ENCODE results near the gene RGS6. TPM values are rescaled to one million over a fixed set of nuclear protein-coding genes. Genes with fewer than 3 reads are reported as not detected.
"Not testable (repeated sequence)": the region's sequence is repeated elsewhere in the genome, so short reads cannot be mapped to it uniquely, and the experiment has no call there.

Gene RGS6
- 1.1 TPM for total RNA-seq

GRCh38 chr14:71932229-71932981 is at the start of gene RGS6:
Gene RGS6 (plus strand): TSS chr14:71932429.
- DNase-seq (ENCODE audit: low spot score), result no peak

DNA sequence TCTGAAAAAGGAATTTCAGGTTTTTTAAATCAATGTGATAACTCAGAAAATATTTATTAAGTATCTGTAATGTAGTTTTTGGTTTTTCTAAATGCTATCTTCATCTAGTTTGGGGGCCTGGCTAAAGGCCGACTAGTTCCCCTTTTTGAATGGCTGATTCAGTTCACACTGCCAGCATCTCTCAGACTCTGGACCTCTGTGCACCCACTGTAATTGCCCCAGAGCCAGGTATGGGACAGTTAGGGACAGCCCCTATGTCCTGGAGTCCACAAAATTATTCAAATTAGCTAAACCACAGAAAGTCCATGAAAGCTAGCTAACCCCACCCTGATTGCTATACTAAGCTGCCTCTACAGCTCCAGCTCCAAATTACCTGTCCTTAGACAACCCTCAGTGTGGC is 49.1 kb upstream of the RGS6 start:
- DNase-seq (ENCODE audit: low spot score), result no peak

DNA sequence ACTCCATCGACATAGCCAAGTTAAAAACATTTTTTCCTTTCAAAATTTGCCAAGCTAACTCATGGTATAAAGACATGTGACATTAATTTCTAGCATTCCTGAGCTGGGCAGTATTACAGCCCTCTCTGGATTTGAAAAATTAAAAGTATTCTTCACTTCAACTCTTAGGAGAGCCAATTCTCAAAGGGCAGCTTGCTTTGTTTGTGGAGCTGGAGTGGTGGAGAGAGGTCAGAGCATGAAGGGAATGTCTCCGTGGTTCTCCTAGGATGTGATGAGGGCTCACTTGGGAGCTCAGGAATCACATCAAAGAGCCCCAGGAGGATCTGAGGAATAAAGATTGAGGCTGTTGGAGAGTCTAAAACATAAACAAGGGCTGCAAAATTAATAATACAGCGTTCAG is 46.9 kb upstream of the RGS6 start:
- no peak for DNase-seq (ENCODE audit: low spot score)

- not testable (repeated sequence) for DNase-seq (ENCODE audit: low spot score)
These were observed 44.4 kb upstream of the RGS6 start for GRCh38 chr14:71887802-71888201.

GRCh38 chr14:71890541-71890940 is 41.7 kb upstream of the RGS6 start:
- no peak for DNase-seq (ENCODE audit: low spot score)

GRCh38 chr14:71891185-71891584 is 41.0 kb upstream of the RGS6 start:
- DNase-seq (ENCODE audit: low spot score), result no peak

DNA sequence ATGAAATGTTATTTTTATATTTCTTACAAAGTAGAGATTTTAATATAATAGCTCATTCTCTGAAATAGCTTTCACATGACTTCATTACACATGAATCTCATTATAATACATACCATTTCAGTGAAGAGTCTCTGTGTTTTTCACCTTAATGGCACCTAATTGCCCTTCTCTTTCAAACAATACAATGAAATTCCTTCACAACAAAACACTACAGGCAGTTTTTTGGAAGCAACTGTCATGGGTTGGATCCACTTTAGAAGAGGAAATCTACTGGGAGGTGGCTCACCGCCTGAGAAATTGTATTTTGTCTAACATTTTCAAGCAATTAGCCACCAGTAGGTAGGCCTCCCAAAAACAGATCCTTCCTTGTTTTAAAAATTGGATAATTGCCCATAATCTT is 40.3 kb upstream of the RGS6 start:
- DNase-seq (ENCODE audit: low spot score), result no peak

DNA sequence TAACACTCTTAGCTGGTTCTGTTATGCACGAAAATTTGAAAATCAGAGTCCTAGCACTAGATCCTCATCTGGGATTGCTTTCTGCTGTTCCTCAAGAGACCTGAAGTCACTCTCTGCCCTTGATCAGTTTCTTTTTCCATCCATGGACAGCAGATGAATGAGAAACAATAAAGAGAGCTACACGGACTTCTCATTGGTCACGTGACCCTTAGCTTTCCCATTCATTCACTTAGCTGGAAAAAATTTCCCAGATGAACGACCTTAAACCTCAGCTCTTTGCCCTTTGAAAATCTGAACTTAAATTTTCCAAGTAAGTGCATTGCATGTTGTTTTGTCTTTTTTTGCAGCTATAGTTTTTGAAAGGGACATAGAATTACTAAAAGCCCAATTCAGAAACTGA is 27.2 kb upstream of the RGS6 start:
- DNase-seq (ENCODE audit: low spot score), result no peak

- no peak for DNase-seq (ENCODE audit: low spot score)
These were observed 26.4 kb upstream of the RGS6 start for GRCh38 chr14:71905860-71906259.

DNA sequence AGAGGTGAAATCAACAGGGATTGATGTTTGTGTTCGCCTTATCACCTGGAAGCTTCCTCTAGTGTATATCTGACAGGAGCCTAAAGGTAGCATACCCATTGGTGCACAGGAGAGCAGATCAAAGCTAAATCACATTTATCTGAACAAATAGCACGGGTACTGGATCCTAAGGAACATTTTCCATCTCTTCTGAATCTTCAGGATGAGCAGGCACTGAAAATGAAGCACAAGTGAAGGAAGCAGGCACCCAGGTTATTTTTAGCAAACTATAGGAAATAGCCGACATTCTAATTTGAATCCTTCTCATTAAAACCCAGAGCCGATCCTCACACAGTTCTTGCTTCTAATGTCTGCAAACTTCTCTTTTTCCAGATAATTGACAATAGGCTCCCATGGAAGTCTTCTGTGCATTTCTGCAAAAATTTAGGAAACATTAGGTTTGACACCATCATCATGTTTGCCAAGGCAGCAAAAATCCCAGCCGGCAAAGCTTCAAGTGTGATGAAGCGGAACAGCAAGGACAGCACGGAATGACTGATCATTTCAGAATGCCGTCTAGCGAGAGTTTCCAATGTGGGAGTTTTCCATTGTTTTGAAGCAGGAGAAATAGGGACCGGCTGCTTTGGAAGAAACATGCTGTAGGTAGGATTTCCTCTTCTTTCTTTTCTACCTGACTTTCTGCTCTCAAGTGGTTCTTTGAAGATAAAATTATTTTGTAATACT is 24.3 kb upstream of the RGS6 start:
- no peak for DNase-seq (ENCODE audit: low spot score)

DNA sequence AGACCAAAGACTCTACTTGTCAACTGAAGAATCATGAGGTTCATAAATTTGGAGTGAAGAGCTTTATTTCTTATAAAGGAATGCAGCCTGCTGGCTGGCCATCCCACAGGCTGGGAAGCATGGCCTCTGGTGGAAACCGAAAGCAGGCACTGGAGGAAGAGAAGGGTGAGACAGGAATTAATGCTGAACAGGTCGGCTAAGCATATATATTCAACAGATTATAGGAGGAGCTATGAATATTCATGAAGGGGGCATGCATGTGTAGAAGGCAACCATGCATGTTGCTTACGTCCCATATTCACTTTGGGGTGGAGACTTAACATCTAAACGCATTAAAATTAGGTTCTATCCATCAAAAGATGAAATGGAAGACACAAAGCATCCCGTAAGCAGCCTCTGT is 20.6 kb upstream of the RGS6 start:
- DNase-seq (ENCODE audit: low spot score), result no peak

GRCh38 chr14:71913342-71913741 is 18.9 kb upstream of the RGS6 start:
- no peak for DNase-seq (ENCODE audit: low spot score)

DNA sequence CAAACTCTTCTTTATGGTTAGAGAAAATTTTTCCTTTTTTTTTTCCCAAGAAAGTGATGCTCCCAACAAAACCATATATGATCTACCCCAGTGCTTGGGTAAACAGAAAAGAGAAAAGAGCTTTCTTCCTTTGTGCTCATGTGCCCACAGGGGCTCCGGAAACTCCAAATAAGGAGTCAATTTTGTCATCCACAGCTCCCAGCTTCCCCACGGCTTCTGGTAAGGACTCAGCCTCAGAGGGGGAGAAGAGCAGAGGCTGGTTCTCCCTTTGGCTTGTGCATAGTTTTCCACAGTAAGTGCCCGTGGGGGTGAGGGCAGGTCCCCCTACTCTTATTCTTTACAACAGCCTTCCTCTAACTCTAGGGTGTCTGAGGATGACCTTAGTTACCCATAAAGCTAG is 13.3 kb upstream of the RGS6 start:
- no peak for DNase-seq (ENCODE audit: low spot score)

DNA sequence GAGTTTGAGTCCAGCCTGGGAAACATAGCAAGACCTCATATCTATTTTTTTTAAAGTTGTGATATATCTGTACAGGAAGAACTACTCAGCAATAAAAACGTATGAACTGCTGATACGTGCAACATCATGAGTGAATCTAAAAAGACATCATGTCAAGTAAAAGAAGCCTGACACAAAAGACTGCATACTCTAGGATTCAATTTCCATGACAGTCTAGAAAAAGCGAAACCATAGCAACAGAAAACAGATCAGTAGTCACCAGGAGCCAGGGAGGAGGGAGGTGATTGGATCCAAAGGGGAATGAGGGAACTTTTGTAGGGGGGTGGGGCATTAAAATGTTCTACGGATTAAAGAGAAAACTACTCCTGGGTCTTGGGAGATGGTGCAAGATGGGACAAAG is 8.7 kb upstream of the RGS6 start:
- no peak for DNase-seq (ENCODE audit: low spot score)

DNA sequence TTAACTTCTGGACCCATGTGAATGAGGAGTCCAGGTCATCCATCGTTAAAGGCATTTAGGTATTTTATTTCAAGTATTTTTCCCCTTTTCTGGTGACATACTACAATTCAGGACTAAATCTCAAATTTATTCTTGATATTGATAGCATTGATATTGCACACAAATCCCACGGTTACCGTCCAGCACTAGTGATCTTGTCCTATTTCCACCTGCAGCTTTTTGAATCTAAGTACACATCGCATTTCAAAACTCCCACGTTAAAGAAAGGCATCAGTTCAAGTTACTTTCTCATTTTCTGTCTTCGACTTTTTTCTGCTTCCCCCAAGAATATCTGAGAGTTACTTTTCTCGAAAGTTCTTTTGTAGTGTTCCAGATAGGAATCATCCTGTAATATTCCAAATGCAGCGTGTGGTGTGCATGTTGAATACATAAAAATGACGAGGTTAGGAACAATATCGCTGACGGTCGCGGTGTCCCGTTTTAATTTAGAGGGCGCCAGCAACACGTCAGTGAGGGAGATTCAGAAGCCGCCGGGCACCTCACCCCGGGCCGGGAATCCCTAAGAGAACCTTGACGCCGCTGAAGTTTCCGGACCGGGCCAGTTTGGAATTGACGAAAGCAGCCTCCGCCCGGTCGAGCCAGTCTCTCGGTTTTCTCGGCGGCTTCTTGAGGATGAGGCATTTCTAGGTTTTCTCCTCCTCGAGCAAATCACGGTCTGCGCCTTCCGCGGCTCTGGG is 569 bp upstream of the RGS6 start:
- DNase-seq (ENCODE audit: low spot score), result peak; percentile 41

DNA sequence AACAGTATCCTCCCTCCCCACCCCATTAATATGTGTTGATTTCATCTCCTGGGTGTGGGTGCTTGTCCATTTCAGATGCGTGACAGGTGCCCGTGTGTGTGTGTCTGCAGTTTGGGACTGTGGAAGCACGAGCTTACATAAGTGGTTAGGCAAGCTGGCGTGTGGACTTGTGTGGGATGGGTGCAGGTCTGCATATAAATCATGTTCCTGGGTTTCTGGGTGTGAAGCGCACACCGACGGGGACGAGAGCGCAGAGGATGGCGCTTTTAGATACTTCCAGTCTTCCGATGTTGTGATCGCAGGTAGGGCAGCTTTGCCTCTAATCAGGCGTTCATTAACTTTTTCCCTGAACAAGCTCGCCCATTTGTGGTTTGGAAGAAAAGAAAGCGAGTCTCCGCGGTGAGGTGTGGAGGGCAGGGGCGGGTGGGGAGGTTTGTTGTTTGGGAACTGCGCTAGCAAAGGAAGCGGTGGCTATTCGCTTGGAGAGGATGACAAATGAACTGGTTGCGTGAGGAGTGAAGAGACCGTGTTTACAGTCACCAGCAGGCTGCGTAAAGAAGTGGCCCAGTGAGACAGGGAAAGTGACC is 865 bp downstream of the RGS6 start:
- DNase-seq (ENCODE audit: low spot score), result no peak

DNA sequence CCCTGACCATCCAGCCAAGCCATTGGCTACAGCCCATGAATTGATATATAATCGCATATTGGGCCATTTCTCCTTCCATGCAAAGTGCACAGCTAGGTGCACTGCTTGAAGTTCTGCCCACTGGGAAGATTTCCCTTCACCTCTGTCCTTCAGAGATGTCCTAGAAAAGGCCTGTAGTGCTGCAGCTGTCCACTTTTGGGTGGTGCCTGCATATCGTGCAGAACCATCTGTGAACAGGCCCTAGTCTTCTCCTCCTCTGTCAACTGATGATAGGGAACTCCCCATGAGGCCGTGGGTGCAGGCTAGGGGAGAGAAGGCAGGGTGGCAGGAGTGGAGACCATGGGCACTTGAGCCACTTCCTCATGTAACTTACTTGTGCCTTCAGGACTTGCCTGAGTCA is 6.0 kb downstream of the RGS6 start:
- not testable (repeated sequence) for DNase-seq (ENCODE audit: low spot score)

- DNase-seq (ENCODE audit: low spot score), result not testable (repeated sequence)
These were observed 7.1 kb downstream of the RGS6 start for GRCh38 chr14:71939344-71939743.

GRCh38 chr14:71940500-71940899 is 8.3 kb downstream of the RGS6 start:
- DNase-seq (ENCODE audit: low spot score), result not testable (repeated sequence)

- not testable (repeated sequence) for DNase-seq (ENCODE audit: low spot score)
These were observed 9.4 kb downstream of the RGS6 start for GRCh38 chr14:71941616-71942015.

- no peak for DNase-seq (ENCODE audit: low spot score)
These were observed 10.9 kb downstream of the RGS6 start for GRCh38 chr14:71942904-71943694.

DNA sequence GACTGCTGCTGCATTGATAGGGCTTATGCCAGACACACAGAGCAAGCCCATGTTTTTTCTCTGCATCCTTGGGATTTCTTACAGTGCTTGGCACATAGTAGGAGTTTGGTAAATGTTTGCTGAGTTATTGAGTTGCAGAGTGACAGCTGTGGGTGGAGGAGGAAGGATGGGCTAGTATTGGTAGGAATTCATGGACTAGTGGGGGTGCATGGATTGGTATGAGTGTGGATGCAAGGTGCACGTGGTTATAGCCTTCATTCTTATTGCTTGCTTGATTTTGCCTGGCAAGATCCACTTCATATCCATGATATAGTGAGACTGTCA is 11.4 kb downstream of the RGS6 start:
- no peak for DNase-seq (ENCODE audit: low spot score)

All from ureter (tissue), 1 donor.